ENCODE data around the gene CDKN2B-AS1. TPM values are rescaled to one million over a fixed set of nuclear protein-coding genes. Genes with fewer than 3 reads are reported as not detected.
A peak's percentile ranks its signal among the peaks of the same experiment; 100 is the strongest.

CDKN2B-AS1 gene
- total RNA-seq, 6 donors from 2014 or later = 1.3 to 3.0 (median 1.7) TPM; not detected in 1

DNA sequence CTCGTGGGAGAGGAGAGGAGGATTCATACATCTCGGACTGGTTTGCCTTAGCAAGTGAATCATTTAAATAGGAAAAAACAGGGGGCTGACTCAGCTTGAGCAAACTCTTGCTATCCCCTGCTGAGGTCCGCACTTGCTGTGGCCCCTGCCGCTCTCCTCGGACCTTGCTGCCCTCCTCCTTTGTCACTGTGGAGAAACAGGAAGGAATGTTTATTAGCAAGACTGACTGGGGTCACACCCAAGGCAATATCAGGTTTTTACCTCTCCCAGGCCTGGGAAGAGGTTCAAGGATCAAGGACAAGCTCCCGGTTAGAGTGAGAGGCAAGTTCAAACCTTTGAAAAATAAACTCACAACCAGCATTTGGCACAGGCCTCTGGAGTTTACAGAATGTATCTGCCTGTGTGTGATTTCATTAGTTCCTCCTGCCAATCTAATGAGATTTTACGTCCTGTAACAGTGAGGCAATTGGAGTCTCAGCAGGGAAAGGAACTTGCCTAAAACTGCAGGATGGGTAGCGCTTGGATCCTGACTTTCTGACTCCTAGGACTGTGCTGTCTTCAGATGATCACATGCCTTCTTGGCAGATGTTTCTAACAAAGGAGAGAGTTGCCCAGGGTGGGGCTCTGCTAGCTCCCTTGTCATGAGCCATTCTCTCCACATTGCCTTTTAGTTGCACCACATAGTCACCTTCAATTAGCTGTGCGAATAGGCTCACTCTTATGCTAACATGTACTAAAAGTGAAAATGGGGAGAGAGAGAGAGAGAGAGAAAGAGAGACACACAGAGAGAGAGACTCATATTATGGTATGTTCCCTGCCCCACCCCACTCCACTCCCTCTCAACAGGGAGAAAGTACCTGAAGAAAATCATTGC is 123.2 kb downstream of the CDKN2B-AS1 start:
- no peaks in the 10 kb centered on the region for H3K27me3 ChIP-seq
- no peaks in the 10 kb centered on the region for H3K9me3 ChIP-seq
- peaks cover 8 to 22% (median 10%) of the 10 kb centered on the region in 4 donors for H3K4me1 ChIP-seq
- ATAC-seq (ENCODE audit: low FRiP score in 2 of 2) (peak; percentile 68 to 84), DNase-seq (peak in 1 of 2 donors; percentile 48)
- H3K4me3 ChIP-seq = no peak overlapping the region
- WGBS, 2 donors = 30 to 40% methylated on average over 9 of the region's 9 CpGs
- no peaks in the 10 kb centered on the region for H3K36me3 ChIP-seq
- peak in 1 of 4 donors; percentile 24 for TF ChIP-seq EP300 (IDR thresholded peaks at IDR 0.05)
- TF ChIP-seq POLR2AphosphoS5 (IDR thresholded peaks at IDR 0.05) = no peak
- peak overlapping the region; percentile 31 to 72 (median 58) for H3K27ac ChIP-seq

DNA sequence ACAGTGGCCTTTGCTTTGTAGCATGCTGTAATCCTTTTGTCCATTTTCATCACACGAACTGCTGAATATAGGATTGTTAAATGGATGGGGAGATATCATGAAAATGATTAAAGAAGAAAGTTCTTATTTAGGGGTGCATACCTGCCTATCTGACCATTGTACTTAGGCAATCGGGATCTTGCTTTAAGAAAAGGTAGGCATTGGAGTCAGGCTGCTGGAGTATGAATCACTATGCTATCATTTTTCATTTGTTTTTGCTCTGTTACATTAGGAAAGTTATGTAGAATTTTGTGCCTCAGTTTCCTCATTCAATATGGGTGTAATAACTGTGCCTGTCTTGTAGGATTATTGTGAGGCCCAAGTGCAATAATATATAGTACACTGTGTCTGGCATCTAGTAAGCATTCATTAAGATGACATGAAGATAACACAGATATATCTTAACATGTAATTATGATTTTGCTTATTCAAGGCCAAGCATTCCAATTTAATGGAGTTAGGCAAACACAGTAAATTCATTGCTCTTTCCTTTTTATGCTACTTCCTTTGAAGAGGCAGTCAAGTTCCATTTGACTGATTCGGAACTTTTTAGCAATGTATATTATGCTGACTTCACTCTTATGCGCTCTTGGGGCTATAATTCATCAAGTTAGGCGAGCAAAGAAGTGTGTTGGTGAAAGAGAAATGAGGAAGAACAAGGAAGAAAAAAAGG is 124.4 kb downstream of the CDKN2B-AS1 start:
- peak overlapping the region in 3 of 4 donors; percentile 5 to 19 (median 9) for H3K27ac ChIP-seq
- TF ChIP-seq POLR2A (IDR thresholded peaks at IDR 0.05) (no peak), POLR2AphosphoS5 (IDR thresholded peaks at IDR 0.05) (no peak), EP300 (IDR thresholded peaks at IDR 0.05) (no peak)
- TF ChIP-seq, protein P1, sequence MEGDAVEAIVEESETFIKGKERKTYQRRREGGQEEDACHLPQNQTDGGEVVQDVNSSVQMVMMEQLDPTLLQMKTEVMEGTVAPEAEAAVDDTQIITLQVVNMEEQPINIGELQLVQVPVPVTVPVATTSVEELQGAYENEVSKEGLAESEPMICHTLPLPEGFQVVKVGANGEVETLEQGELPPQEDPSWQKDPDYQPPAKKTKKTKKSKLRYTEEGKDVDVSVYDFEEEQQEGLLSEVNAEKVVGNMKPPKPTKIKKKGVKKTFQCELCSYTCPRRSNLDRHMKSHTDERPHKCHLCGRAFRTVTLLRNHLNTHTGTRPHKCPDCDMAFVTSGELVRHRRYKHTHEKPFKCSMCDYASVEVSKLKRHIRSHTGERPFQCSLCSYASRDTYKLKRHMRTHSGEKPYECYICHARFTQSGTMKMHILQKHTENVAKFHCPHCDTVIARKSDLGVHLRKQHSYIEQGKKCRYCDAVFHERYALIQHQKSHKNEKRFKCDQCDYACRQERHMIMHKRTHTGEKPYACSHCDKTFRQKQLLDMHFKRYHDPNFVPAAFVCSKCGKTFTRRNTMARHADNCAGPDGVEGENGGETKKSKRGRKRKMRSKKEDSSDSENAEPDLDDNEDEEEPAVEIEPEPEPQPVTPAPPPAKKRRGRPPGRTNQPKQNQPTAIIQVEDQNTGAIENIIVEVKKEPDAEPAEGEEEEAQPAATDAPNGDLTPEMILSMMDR (IDR thresholded peaks at IDR 0.05) = no peak
- no peak for ATAC-seq (ENCODE audit: low FRiP score in 2 of 2)
- WGBS, 2 donors = 81 to 84% methylated on average over 5 of the region's 5 CpGs
- peaks cover 8 to 22% (median 10%) of the 10 kb centered on the region in 4 donors for H3K4me1 ChIP-seq
- H3K4me3 ChIP-seq = no peak overlapping the region
- H3K27me3 ChIP-seq = no peaks in the 10 kb centered on the region
- H3K36me3 ChIP-seq = no peaks in the 10 kb centered on the region
- H3K9me3 ChIP-seq = no peaks in the 10 kb centered on the region
- DNase-seq = no peak

DNA sequence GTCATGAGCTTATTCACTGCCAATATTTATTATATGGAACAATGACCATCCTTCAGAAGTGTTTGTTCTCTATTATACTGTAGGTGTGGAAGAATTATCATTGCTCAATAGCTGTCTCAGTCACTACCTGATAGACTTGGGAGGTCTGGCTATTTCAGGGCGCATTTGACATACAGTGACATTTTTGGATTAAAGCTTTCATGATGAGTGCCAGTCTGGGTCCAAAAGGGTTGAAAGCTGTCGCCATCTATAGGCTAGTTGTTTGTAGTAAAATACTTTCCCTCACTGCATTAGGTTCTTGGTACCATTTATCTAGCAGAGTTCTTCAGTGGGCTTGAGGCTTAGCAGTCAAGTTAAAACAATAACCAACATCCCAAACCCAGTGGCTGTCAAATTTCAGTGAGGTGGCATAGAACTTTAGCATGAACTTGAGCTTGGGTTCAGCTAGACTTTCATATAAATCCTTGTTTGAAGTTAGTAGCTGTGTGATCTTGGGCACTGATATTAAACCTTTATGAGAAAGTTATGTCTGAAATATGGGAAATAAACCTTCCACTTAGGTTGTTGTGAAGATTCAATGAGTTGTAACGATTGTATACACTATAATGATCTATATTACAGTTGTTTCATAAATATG is 125.0 kb downstream of the CDKN2B-AS1 start:
- no peak overlapping the region for H3K4me3 ChIP-seq
- H3K36me3 ChIP-seq = no peaks in the 10 kb centered on the region
- H3K9me3 ChIP-seq = no peaks in the 10 kb centered on the region
- WGBS, 2 donors = 28 to 38% methylated on average over 3 of the region's 3 CpGs
- TF ChIP-seq, protein P1 (IDR thresholded peaks at IDR 0.05) = peak in 4 of 6 experiments; percentile 19 to 51 (median 46)
- no peak for TF ChIP-seq POLR2A (IDR thresholded peaks at IDR 0.05)
- TF ChIP-seq EP300 (IDR thresholded peaks at IDR 0.05) = no peak
- no peak for TF ChIP-seq POLR2AphosphoS5 (IDR thresholded peaks at IDR 0.05)
- H3K27me3 ChIP-seq = no peaks in the 10 kb centered on the region
- H3K27ac ChIP-seq = peak overlapping the region in 1 of 4 donors; percentile 19
- ATAC-seq (ENCODE audit: low FRiP score in 2 of 2) (peak; percentile 50 to 58), DNase-seq (no peak)
- peaks cover 8 to 22% (median 10%) of the 10 kb centered on the region in 4 donors for H3K4me1 ChIP-seq

DNA sequence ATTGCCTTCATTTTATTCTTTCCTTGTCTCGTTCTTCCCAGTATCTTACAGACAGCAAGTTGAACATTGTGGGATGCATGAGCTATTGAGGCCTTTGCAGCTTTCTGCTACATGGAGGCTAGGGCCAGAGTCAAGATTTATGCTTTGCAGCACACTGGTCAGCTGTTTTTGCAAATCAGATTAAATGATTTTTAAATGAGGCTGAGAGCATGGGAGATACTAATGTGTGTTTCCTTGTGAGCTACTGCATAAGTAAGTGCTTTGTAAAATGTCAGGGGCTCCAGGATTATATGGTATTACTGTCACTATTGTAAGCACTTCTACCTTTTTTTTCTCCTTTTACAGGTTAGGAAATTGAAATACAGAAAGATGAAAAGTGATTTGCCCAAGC is 125.6 kb downstream of the CDKN2B-AS1 start:
- 100% methylated on average over 1 of the region's 1 CpG for WGBS, 2 donors

More for the DNA sequence above, 125.6 kb downstream of the CDKN2B-AS1 start:
- H3K4me3 ChIP-seq = no peak overlapping the region
- no peak for DNase-seq
- H3K9me3 ChIP-seq = no peaks in the 10 kb centered on the region
- no peaks in the 10 kb centered on the region for H3K27me3 ChIP-seq
- no peaks in the 10 kb centered on the region for H3K36me3 ChIP-seq
- TF ChIP-seq, protein P1 (IDR thresholded peaks at IDR 0.05) = no peak
- no peak for TF ChIP-seq POLR2AphosphoS5 (IDR thresholded peaks at IDR 0.05)
- no peak for TF ChIP-seq POLR2A (IDR thresholded peaks at IDR 0.05)
- TF ChIP-seq EP300 (IDR thresholded peaks at IDR 0.05) = no peak
- ATAC-seq (ENCODE audit: low FRiP score in 2 of 2) = no peak
- no peak overlapping the region for H3K27ac ChIP-seq
- peaks cover 8 to 22% (median 10%) of the 10 kb centered on the region in 4 donors for H3K4me1 ChIP-seq
